GM19397 (cell line): ENCODE data around the gene ZSWIM6.
A peak's percentile ranks its signal among the peaks of the same experiment; 100 is the strongest.

Source experiments
- ATAC-seq: cut with Tn5 transposase; IDR thresholded peaks from one replicate; pipeline ENCODE4 v1.9.1; 2021; ENCODE audit warnings: mild to moderate bottlenecking, moderate library complexity; ENCODE audit not compliant: unreplicated experiment

ZSWIM6 gene

DNA sequence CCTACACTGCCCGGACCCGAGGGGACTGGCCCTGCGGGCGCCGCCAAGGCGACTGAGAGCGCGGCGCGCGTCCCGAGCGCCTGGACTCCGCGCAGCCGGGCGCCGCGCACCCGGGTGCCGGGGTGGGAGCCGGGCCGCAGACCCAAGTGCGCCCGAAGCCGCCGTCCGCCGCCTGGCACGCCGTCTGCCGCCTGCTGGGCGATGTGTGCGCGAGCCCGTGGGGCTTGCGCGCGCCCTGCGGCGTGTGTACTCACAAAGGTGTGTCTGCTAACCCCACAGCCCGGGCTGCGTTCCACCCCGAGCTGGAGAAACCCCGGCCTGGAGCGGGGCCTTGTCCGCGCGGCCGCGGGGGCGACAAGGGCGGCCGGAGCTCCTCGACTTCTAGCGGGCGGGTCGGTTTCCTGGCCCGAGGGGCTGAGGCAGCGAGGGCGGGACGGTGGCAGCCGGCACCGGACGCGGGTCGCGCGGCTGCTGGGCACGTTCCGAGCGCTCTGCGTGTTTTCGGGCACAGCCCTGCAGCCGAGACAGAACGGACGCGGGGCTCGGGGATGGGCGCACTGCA lies 1.1 kb upstream of the ZSWIM6 start:
- peak; percentile 40 for ATAC-seq

DNA sequence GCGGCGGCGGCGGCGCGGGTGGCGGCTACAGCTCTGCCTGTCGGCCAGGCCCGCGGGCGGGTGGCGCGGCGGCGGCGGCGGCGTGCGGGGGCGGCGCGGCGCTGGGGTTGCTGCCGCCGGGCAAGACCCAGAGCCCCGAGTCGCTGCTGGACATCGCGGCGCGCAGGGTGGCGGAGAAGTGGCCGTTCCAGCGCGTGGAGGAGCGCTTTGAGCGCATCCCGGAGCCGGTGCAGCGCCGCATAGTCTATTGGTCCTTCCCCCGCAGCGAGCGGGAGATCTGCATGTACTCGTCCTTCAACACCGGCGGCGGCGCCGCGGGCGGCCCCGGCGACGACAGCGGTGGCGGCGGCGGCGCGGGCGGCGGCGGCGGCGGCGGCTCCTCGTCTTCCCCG lies 296 bp downstream of the ZSWIM6 start:
- ATAC-seq = peak; percentile 1

- no peak for ATAC-seq
Observed at GRCh38 chr5:61332851-61333320, 828 bp downstream of the ZSWIM6 start.

GRCh38 chr5:61333321-61333953 lies 1.4 kb downstream of the ZSWIM6 start:
- ATAC-seq = no peak

- no peak for ATAC-seq
Observed at GRCh38 chr5:61333954-61334867, 2.2 kb downstream of the ZSWIM6 start.

DNA sequence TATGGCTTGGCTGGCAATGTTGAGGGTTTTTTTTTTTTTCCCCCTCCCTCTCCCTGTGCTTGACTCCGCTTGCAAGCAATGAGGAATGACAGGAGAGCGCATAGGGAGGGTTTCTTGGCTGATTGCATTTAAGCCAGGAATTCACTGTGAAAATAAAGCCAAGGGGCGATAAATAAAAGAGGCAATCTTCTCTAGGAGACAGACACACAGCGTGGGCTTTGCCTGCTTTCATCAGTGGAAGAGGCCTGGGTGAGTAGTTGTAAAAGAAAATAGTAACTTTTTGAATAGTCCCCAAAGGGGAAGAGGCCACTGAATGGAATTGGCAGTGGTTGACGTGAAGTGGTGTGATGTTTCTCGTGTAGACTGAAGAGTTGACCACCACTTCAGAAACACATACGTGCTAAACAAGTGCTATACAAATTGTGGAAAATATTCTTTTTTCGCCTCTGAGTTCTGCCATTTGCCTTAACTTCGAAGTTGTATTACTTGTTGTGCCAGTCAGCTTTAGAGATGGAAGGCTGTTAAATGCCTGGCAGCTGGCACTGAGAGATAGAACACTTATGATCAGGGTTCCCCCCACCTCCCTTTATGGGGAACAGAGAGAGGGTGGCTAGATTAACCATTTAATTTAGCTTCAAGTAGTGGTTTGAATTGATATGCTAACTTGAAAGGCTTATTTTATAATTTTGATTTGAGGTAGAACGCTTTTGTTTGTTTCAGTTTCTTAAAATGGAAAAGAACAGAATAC lies 3.0 kb downstream of the ZSWIM6 start:
- no peak for ATAC-seq

GRCh38 chr5:61339764-61340163 lies 7.7 kb downstream of the ZSWIM6 start:
- no peak for ATAC-seq

GRCh38 chr5:61340775-61341361 lies 8.8 kb downstream of the ZSWIM6 start:
- no peak for ATAC-seq

DNA sequence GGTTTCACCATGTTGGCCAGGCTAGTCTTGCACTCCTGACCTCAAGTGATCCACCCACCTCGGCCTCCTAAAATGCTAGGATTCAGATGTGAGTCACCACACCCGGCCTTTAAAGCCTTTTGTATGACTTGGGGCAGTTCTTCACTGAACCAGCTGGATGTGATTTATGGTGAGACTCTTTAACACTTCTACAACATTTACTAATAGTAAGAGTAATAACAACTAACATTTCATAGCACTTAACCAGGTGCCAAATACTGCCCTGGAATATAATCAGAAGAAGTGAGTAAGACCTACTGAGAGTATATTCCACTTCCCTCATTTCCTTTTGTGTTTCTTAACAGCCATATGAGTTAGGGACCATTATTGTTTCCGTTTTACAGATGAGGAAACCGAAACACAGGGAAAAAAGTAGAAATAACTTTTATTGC lies 10.0 kb downstream of the ZSWIM6 start:
- no peak for ATAC-seq

GRCh38 chr5:61344187-61344944 lies 12.3 kb downstream of the ZSWIM6 start:
- ATAC-seq = no peak

DNA sequence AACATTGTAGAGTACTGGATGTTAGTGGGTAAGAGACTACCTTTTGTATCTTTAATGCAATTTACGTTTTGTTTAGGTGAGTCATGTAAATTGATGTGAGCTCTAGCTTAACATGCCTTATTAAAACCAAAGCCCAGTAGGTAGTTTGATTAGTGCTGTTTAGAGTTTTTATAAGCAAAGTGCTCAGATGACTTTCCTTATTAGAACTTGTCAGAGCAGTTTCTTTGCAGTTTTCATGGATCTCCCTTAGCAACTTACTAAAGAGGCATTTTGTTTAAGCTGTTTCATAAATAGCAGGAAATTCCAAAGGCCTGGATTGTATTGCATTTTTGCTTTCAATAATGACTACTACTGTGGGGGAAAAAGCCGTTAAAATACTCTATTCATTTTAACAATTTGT lies 14.5 kb downstream of the ZSWIM6 start:
- no peak for ATAC-seq

DNA sequence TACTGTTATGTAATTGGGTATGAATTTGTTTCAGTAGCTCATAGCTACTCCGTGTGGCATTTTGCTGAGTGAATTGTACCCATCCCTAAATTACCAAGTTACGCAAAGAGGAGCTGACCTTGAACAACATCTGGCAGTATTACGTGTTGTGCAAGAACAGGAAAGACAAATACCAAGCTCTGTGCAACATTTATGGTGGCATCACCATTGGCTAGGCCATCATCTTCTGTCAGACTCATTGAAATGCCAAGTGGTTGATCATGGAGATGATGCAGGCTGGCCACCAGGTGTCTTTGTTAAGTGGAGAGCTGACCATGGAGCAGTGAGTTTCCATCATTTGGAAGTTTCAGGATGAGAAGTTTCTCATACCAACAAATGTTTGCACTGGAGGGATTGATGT lies 15.0 kb downstream of the ZSWIM6 start:
- no peak for ATAC-seq

GRCh38 chr5:61348447-61348846 lies 16.4 kb downstream of the ZSWIM6 start:
- no peak for ATAC-seq

DNA sequence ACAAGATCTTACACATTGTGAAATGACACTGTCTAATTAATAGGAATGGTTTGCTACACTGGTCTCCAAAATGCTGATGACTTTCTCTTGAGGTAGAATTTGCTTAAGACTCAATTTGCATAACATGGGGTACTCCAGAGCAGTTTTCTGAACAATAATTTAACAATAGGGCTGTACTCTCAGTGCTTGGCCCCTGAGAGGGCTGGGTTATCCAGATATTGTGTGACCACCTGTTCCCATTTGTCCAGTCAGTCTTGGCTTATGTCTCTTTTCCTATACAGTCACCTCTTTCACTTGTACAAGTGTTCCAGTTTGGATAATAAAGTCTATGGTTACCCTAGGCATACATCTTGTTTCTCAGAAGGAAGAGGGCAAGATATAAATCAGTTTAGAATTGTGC lies 17.9 kb downstream of the ZSWIM6 start:
- ATAC-seq = no peak

- ATAC-seq = no peak
Observed at GRCh38 chr5:61350535-61350934, 18.5 kb downstream of the ZSWIM6 start.

DNA sequence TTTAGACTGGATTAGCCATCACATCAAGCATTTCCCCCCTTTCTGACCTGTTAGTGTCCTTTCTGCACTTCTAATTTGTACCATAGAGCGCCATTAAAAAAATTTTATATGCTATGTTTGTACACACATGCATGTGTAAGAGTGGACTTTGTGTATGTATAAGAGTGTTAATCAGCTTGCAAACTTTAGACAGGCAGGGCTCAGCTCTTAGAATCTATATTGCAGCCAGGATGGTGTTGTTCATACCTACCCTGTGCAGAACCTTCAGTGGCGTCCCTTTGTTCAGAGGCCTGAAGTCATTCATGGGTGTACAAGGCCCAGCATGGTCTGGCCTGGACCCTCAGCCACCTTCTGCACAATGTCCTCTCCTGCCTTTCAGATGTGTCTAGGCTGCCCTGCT lies 19.7 kb downstream of the ZSWIM6 start:
- ATAC-seq = no peak

DNA sequence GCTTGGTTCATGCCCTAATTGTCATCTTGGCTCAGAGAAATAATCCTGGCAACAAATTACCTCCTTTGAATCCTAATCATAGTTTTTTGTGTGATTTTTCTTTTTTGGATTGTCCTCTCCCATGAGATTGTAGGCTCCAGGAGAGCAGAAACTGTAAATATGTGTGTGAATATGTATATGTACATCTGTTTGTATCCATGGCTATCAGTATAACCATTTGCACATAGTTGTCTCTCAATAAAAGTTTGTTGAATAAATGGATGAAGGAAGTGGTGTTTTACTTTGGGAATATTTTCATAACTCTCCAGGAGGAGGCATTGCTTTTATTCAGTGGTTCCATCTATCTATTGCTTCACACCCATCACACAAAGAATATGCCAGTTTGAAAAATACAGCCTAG lies 20.1 kb downstream of the ZSWIM6 start:
- no peak for ATAC-seq

- ATAC-seq = no peak
Observed at GRCh38 chr5:61352612-61353156, 20.6 kb downstream of the ZSWIM6 start.

- ATAC-seq = no peak
Observed at GRCh38 chr5:61353293-61353692, 21.2 kb downstream of the ZSWIM6 start.

GRCh38 chr5:61354199-61354598 lies 22.1 kb downstream of the ZSWIM6 start:
- no peak for ATAC-seq
